22Rv1 (cell line): Measurements from ENCODE around the gene NFIX.

ENCODE experiments used
- CTCF ChIP-seq: fragments of 450-650 bp; IDR thresholded peaks from 2 replicates; pipeline ENCODE4 v1.5.1; 2017; ENCODE audit warnings: mild to moderate bottlenecking
- ZFX ChIP-seq: fragments of 450-650 bp; IDR thresholded peaks from 2 replicates; pipeline ENCODE4 v1.6.1; 2017; ENCODE audit warnings: antibody characterized with exemption, borderline replicate concordance

GRCh38 chr19:13121551-13122274, 126.4 kb downstream of the NFIX start:
- no peak for TF ChIP-seq ZFX
- TF ChIP-seq CTCF, result no peak
